NK-92 (cell line): Measurements from ENCODE around the gene MUC13.
"Not testable (repeated sequence)": the region's sequence is repeated elsewhere in the genome, so short reads cannot be mapped to it uniquely, and the experiment has no call there.

Experiments used
- DNase-seq: peaks from one replicate; lab custom pipeline; 2025; ENCODE audit not compliant: unreplicated experiment; lab: John Stamatoyannopoulos, UW

MUC13 gene, protein sequence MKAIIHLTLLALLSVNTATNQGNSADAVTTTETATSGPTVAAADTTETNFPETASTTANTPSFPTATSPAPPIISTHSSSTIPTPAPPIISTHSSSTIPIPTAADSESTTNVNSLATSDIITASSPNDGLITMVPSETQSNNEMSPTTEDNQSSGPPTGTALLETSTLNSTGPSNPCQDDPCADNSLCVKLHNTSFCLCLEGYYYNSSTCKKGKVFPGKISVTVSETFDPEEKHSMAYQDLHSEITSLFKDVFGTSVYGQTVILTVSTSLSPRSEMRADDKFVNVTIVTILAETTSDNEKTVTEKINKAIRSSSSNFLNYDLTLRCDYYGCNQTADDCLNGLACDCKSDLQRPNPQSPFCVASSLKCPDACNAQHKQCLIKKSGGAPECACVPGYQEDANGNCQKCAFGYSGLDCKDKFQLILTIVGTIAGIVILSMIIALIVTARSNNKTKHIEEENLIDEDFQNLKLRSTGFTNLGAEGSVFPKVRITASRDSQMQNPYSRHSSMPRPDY

DNA sequence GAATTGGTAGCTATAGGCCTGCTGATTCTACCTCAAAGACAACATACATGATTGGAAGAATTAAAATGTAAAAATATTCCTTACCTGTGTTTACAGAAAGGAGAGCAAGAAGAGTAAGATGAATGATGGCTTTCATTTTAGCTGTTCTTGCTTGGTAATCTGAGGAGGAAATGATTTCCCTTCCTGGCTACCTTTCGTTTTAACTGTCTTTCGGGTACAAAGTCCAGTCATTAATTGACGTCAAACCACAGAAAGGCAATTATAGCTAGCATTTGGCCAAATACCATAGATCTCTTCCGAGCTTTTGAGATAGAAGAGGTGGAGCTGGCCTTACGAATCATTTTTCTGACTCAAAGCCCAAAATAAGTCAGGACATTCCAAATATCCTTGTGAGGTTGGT is at the start of gene MUC13:
Gene MUC13, minus strand, starts transcription at position 175 of the 400 bp plus-strand sequence. Its CDS starts 39 bp downstream, at position 136.
- DNase-seq = no peak

DNA sequence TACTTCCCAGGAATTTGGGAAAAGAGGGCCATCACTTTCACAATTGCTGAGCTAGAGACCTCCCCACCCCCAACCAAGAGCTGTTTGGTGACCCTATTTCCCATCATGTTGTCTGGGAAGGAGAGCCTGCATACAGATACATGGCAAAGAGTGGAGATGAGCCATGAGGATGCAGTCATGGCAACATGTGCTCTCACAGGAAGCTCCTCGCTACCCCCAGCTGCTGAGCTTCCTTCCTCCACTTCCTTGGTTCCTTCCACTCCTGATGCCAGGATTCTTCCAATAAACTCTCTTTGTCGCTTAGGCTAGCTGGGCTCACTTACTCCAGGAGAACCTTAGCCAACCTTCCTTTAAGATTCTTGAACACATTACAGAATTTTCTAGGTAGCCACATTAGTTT is 48.3 kb upstream of the MUC13 start:
- DNase-seq = no peak

DNA sequence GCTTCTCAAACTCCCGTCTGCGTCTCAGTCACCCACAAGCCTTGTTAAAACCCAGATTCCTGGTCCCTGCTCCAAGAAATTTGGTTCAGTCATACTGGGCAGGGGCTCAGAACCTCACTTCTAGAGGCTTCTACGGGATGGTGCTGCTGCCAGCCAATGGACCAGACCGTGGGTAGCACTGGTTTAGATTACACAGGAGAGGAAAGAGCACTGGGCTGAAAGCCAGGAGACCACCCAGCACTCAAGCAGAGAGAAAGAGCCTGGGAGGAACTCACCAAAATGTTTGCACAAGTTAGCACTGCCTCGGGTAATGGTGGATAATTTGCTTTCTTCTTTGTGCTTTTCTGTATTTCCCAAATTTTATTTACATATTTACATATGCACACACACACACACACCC is 46.9 kb upstream of the MUC13 start:
- no peak for DNase-seq

DNA sequence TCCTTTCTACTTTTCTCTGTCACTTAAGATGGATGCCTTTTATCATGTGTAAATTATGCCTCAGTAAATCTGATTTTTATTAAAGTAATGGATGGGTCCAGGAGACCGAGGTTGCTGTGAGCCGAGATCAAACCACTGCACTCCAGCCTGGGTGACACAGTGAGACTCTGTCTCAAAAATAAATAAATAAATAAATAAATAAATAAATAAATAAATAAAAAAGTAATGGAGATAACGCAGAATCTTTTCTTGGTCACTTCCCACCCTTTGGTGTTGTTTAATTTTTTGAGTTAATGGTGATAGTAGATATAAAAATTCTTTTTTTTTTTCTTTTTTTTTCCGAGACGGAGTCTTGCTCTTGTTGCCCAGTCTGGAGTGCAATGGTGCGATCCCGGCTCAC is 44.1 kb upstream of the MUC13 start:
- no peak for DNase-seq

DNA sequence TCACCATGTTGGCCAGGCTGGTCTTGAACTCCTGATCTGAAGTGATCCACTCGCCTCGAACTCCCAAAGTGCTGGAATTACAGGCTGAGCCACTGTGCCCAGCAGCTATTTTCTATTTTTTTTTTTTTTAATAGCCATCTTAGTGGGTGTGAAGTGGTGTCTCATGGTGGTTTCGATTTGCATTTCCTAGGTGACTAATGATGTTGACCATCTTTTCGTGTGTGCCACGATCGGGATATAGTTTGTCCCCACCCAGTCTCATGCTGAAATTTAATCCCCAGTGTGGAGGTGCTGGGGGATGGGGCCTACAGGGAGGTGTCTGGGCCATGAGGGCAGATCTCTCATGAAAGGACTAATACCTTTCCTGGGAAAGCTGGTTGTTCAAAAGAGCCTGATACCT is 41.8 kb upstream of the MUC13 start:
- no peak for DNase-seq

DNA sequence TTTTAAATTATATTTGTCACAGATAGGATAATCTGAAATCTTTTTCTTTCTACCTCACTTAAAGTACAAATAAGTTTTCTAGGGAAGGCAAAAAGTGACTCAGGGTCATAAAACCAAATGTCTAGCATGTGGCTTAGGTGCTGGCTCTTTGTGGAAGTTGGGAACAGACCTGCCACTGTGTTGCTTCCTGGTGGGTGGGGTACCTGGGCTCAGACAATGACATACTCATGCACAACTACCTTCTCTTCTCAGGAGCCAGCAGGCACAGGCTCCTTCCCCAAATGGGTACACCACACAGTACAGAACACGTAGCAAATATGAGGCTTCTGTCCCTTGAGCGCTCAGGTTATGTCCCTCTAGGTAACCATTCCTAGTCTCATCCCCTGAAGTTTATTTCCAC is 40.1 kb upstream of the MUC13 start:
- no peak for DNase-seq

DNA sequence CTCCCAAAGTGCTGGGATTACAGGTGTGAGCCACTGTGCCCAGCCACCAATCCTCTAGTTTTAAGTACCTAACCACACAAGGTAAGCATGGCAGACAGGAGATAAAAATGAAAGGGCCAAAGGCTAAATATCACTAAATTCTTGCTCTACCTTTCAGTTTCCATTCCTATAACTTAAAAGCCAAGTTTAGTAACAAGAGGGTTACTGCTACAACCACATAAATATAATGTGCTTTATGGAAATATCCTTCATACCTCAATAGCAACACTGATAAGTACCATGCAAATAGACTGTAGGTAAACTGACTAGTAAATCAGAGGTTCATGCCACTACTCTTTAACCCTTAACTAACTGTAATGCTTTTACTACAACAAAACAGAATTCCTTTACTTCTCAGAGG is 38.7 kb upstream of the MUC13 start:
- no peak for DNase-seq

DNA sequence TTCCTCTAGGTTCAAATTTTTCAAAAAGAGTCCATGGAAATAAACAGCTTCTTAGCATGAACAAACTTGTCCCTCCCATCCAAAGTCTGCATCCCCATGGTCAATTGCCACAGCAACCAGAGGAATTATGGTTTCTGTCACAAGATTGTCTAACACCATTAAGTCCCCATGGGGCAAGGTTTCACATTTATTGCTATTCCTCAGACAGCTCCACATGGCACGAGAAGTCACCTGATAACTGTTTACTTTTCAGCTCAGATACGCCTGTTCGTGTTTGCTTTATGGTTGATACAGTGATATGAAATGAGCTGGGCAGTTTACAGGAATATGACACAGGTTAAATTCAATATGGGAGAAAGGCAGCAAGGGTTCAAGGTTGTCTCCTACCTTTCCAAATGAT is 37.9 kb upstream of the MUC13 start:
- DNase-seq = no peak

DNA sequence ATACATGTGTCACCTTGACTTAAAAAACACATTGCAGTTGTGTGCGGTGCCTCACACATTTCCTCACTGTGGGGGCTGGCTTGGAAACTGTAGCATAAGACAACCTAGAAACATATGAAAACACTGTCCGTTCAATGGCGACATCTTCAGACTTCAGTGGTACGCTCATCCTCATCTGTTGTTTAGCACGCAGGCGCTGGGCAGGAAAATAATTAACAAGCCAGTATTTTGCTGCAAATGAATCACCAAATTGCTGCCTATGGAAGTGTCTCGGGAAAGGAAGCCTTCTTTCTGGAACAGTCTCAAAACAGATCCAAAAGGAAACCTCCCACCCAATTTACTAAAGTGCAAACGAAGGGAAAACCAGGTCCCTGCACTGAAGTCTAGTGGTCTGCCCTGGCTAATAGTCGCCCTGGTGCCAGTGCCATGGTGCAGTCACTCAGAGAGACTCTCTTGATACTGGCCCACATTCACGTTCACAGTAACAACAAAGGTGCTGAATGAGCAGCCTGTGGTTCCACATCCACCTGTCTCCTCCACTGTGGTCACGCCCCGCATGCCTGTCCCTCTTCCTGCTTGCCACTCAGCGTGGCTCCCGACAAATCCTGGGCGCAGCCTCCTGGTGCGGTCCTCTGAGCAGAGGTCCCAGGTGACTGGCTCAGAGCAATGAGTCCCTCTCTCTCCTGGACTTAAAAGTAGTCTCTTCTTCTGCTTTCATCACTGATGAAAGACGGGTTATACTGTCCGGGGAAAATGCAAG is 35.6 kb upstream of the MUC13 start:
- no peak for DNase-seq

DNA sequence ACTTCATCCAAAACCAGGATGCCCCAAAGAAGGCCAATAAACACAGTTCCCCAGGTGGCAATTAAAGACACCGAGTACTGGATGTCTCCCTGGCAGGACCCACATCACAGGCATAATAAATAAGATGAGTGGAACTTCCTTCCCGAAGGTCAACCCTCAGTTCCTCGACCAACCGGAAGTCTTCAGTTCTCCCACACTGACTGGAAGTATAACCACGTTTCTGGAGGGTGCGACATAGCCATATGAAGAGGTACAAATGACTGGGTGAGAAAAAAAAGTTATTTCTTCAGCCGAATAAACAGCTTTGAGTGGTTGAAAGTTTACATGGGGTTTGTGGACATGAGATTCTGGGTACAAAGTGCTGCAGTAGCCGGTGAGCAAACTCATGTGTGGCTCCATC is 34.6 kb upstream of the MUC13 start:
- no peak for DNase-seq

DNA sequence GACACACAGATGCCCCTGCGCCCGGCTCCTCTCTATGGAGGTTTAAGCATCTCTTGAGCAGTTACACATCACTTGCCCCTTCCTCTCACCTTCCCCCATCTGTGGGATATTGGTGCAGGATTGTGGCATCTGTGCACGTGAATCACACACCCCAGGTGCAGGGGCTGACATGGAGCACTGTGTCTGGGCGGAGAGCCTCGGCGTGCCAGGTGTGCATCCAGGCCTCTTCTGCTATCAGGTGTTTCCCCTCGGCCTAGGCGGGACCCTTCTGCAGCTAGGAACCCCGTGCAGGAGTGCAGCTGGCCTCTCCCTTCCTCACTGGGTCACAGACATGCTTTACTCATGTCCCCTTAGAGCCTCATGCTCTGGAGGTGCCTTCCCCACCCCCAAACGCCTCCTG is 33.4 kb upstream of the MUC13 start:
- no peak for DNase-seq

DNA sequence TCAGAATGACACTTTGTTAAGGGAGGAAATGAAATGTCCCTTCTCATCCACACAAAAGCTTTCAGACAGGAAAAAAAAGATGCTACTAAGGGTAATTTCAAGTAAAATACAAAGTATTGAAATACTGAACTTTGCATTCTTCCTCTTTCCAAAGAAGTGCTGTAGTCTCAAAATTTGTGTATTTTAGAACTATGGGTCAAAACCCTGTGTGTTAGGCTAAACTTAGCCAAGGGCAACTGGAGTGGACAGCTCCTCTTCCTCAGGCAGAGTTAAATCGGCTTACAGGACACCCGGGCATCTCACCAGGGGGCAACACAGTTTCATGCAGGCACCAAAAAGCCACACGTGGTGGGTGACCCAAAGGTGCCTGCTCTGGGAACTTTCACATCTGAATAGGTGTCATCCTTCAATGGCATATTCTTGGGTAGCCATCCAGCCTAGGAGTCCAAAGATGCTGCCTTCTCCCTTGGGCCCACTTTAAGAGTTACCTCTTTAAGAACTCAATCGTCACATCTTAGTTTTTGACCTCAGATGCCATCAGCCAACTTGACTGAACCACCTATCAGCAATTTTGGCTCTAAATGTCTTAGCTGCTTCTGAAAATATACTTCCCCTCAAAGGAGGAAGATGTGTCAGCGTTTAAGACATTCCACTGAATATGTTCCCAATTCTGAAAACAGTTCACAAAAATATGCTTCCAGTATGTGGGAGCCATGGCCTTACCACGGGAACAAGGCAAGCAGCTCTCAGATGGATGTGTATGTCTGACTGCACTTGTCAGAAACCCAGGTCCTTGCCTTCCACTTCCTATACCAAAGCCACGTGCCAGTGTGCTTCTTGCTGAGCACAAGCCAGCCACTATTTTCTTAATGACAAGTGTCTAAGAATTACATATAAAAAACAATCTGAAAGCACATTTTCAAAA is 32.2 kb upstream of the MUC13 start:
- DNase-seq = no peak

DNA sequence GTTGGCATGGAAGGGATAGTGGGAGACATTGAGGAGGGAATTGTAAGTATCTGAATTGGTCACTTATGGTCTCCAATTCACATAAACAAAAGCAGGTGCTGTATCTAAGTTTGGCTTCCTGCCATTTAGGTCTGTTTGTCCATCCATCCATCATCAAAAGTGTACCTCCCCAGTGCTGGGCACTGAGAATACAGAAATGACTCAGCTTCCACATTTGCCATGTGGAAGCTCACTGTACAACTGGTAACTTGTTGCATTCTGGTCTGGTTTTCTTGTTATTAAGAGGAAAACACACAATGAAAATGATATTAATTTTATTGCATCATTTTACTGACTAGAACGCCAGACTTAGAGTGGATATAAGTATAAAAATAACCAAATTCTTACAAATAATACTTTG is 30.9 kb upstream of the MUC13 start:
- no peak for DNase-seq

DNA sequence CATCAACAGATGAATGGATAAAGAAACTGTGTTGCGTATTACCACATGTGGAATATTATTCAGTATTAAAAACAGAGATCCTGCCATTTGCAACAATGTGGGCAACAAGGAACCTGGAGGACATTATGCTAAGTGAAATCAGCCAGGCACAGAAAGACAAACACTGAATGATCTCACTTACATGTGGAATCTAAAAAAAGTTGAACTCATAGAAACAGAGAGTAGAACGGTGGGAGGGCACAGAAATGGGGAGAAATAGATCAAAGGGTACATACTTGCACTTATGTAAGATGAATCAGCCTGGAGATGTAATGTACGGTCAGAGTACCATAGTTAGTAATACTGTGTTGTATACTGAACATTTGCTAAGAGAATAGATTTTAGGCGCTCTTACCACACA is 29.8 kb upstream of the MUC13 start:
- no peak for DNase-seq

DNA sequence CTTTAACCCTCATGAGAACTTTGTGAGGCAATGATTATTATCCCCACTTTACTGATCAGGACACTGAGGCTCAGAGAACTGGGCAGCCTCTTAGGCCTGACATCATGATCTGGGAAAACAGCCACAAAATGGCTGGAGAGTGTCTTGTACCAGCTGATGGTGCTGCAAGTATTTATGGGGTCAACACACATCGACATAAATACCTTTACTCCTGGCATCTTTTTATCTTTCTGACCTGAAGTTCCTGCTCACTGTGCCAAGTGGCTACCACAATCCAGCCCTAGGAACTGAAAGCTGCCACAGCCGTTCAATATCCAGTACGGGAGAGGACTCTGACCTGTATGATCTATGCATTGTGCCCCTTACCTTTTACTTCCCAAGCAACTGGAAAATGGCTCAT is 29.2 kb upstream of the MUC13 start:
- DNase-seq = no peak

DNA sequence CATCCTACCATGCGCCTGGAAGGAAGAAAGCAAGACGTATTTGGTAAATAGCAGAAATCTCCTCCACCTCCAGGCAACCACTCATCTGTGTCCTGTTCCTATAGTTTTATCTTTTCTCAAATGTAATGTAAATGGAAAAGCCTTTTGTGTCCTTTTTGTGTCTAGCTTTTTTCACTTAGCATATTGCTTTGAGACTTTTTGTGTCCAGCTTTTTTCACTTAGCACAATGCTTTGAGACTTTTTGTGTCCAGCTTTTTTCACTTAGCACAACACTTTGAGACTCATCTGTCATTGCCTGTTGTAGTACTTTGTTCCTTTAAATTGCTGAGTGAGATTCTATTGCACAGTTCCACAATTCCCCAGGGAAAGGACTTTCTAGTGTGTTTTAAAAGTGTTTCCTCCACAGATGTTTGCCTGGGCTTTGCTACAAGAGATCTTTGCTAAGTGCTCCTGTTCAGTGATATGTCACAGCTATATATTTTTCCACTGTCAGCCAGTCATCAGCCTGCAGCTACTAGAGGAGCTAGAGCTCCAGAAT is 27.9 kb upstream of the MUC13 start:
- no peak for DNase-seq

DNA sequence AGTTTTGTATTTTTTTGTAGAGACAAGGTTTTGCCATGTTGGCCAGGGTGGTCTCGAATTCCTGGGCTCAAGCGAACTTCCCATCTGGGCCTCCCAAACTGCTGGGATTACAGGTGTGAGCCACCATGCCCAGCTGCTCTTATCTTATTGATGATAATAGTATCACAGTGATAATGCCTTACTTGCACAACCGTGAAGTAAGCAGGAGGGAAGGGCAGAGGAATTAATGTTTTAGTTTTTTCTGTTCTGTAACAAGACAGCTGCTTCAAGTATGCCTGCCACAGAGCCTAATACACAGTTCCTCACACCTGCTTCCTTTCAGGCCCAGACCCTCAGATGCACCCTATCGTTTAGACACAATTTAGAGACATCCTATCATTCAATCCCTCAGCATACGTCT is 26.1 kb upstream of the MUC13 start:
- DNase-seq = no peak

DNA sequence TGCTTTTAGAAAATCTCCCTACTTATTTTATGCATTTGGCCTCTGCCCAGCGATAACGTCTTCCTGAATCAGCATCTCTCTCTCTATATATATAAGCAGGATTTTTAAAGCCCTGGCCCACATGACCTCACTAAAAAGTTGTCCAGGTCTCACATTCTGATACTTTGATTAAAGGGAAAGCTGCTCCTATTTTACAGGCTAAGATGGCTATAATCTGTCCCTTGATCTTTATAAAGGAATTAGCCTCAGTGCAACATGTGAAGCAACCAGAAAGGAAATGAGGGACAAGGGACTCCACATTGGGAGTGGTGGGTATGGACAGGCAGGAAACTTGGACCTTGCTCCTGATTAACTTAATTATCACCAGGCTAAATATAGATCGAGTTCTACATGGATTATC is 25.6 kb upstream of the MUC13 start:
- no peak for DNase-seq

DNA sequence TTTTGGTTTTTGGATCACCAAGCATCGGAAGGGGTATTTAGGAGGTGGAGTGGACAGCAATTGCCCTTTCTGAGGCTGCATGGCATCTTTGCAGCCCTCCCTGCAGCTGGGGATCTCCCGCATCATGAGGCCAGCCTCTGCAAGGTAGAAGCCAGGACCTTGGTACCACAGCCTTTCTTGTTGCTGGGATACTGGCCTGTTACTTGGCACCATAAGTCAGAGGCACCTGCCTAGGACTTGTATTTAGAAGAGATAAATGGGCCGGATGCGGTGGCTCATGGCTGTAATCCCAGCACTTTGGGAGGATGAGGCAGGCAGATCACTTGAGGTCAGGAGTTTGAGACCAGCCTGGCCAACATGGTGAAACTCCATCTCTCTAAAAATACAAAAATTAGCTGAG is 23.4 kb upstream of the MUC13 start:
- not testable (repeated sequence) for DNase-seq

DNA sequence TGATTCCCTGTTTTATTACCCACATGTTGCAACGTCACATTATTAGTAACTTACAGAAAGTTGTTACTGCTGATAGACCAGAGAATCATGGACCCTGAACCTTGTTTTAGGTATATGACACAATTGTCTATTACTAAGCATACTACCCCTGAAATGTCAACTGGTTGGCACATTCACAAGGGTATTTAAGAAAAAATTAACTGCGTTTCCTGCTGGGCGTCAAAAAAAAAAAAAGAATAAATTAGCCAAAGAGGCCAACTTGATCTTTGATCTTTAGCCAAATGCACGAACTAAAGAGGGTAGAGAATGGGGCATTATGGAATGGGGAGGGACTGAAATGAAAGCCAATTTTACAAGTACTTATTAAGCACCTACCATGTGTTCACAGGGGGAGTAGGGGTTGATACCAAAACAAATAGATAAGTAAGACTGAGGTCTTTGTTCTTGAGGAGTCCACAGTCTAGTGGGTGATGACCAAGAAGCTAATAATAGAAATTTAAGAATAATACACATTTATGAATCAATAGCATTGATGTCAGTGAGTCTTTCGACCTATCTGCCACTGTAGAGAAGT is 17.8 kb upstream of the MUC13 start:
- DNase-seq = no peak
